Measurements from ENCODE around the gene UGT1A7.
"Not testable (repeated sequence)": the region's sequence is repeated elsewhere in the genome, so short reads cannot be mapped to it uniquely, and the experiment has no call there.

GRCh38 chr2:233751212-233752009 is 69.7 kb downstream of the UGT1A7 start:
- not testable (repeated sequence) for TF ChIP-seq CTCF, POLR2AphosphoS5, EP300 (IDR thresholded peaks at IDR 0.05)
